ENCODE measurements around the gene IL1A.

DNA sequence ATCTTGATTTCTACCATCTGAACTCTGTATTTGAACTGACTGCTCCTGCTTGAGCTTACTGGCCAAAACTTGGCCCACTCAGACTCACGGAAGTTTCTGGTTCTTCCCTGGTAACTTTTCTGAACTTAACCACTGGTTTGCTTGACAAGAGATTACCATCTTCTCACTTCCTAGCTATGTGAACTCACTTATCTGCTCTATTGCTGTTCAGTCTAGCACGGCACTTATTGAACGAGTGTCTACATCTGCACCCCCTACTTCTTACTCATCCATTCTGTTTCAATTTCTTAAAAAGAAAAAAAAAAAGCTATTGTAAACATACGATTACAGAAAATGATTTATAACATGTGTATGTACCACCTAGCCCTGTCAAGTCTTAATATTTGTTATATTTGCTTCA is 28.8 kb downstream of the IL1A start:
- TF ChIP-seq, protein P1, sequence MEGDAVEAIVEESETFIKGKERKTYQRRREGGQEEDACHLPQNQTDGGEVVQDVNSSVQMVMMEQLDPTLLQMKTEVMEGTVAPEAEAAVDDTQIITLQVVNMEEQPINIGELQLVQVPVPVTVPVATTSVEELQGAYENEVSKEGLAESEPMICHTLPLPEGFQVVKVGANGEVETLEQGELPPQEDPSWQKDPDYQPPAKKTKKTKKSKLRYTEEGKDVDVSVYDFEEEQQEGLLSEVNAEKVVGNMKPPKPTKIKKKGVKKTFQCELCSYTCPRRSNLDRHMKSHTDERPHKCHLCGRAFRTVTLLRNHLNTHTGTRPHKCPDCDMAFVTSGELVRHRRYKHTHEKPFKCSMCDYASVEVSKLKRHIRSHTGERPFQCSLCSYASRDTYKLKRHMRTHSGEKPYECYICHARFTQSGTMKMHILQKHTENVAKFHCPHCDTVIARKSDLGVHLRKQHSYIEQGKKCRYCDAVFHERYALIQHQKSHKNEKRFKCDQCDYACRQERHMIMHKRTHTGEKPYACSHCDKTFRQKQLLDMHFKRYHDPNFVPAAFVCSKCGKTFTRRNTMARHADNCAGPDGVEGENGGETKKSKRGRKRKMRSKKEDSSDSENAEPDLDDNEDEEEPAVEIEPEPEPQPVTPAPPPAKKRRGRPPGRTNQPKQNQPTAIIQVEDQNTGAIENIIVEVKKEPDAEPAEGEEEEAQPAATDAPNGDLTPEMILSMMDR (conservative IDR thresholded peaks at IDR 0.05; ENCODE audit: low read depth, low read length), result no peak
- no peak for TF ChIP-seq EZH2 (IDR thresholded peaks at IDR 0.05; ENCODE audit: borderline replicate concordance, low read depth, low read length, poor library complexity, severe bottlenecking)
